GM12878 (cell line): ENCODE measurements around the gene MPPED1. TPM values are rescaled to one million over a fixed set of nuclear protein-coding genes. Genes with fewer than 3 reads are reported as not detected.

Source experiments
- JUND ChIP-seq: IDR thresholded peaks from 2 replicates; pipeline ENCODE4 v1.6.1; 2012; ENCODE audit warnings: low read depth, mild to moderate bottlenecking, low read length, improper control_type of control experiment, moderate library complexity
- NR2C2 ChIP-seq: IDR thresholded peaks from 2 replicates; pipeline ENCODE4 v1.6.1; 2011; ENCODE audit warnings: borderline replicate concordance, low read depth; ENCODE audit not compliant: control insufficient read depth, insufficient read length
- SMC3 ChIP-seq: IDR thresholded peaks from 2 replicates; pipeline ENCODE4 v1.6.1; 2011; ENCODE audit warnings: low read length, improper control_type of control experiment, borderline replicate concordance
- TARDBP ChIP-seq: IDR thresholded peaks from 2 replicates; pipeline ENCODE4 v1.6.1; 2016; ENCODE audit warnings: borderline replicate concordance
- TCF3 ChIP-seq: IDR thresholded peaks from 2 replicates; pipeline ENCODE4 v1.6.1; 2012; ENCODE audit warnings: low read depth, mild to moderate bottlenecking, low read length, borderline replicate concordance; ENCODE audit not compliant: insufficient read depth
- USF2 ChIP-seq: IDR thresholded peaks from 2 replicates; pipeline ENCODE4 v1.6.1; 2011; ENCODE audit warnings: low read depth, low read length, improper control_type of control experiment, borderline replicate concordance
- polyA plus RNA-seq, 11 experiments: library from polyadenylated mRNA; depleted of rRNA in 4 of 11; unstranded in 6 of 11; stranded (reverse) in 5 of 11; fragments of >200 nt; fragmentation: Nextera tagmentation in 4 of 11; fragmentation: Illumina TruSeq in 1 of 11; extraction: Ambion mirVana in 4 of 11; extraction: Trizol in 1 of 11; gene quantifications; 1 replicate in 1 of 11; 2 replicates in 10 of 11; pipeline versions ENCODE4 v1.2.1 to v1.2.3, GENCODE V29; 2011 to 2016; ENCODE audit warnings: inconsistent platforms in 2 of 11, missing spikeins in 2 of 11, low read depth in 1 of 11
- total RNA-seq, 4 experiments: library from RNA; depleted of rRNA in 3 of 4; stranded (reverse); fragments of >200 nt in 3 of 4; fragmentation: Illumina TruSeq in 1 of 4; extraction: Trizol in 1 of 4; gene quantifications; 2 replicates each; pipeline versions ENCODE4 v1.2.1 to v1.2.3, GENCODE V29; 2013 to 2021
- TF ChIP-seq, protein P1 (sequence below): fragments of 450-650 bp; IDR thresholded peaks from 2 replicates; pipeline ENCODE4 v1.6.1; 2017; ENCODE audit warnings: mild to moderate bottlenecking, moderate library complexity
- TF ChIP-seq, protein P2 (sequence below): IDR thresholded peaks from 2 replicates; pipeline ENCODE4 v1.6.1; 2012; ENCODE audit warnings: mild to moderate bottlenecking, low read depth, low read length

MPPED1 gene
- total and polyA plus RNA-seq, 10 of the 15 experiments (the other 5 are each of a cell fraction or from before 2014, with no cell fraction given) = 0.11 TPM; not detected in 9

DNA sequence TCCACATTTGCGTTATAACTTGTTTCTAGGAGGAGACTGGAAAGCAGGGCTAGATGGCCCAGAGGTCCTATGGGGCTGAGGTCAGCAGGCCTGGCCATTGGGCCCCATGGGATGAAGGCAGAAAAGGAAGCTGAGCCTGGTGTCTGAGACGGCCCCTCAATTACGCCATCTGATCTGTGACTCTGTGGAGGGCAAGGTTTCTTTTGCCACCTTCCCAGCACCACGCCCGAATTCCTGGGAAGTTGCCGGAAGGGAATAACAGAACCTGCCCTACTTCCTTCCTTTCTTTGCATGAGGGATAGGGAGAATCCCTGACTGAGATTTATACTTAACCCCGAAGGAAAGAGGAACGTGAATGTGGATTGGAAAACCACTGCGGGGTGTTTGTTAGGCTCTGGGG is 118.1 kb downstream of the MPPED1 start (continued):
- TF ChIP-seq USF2 (no peak), TCF3 (no peak), JUND (no peak), SMC3 (no peak), NR2C2 (no peak), TARDBP (no peak)
- TF ChIP-seq, protein P1, sequence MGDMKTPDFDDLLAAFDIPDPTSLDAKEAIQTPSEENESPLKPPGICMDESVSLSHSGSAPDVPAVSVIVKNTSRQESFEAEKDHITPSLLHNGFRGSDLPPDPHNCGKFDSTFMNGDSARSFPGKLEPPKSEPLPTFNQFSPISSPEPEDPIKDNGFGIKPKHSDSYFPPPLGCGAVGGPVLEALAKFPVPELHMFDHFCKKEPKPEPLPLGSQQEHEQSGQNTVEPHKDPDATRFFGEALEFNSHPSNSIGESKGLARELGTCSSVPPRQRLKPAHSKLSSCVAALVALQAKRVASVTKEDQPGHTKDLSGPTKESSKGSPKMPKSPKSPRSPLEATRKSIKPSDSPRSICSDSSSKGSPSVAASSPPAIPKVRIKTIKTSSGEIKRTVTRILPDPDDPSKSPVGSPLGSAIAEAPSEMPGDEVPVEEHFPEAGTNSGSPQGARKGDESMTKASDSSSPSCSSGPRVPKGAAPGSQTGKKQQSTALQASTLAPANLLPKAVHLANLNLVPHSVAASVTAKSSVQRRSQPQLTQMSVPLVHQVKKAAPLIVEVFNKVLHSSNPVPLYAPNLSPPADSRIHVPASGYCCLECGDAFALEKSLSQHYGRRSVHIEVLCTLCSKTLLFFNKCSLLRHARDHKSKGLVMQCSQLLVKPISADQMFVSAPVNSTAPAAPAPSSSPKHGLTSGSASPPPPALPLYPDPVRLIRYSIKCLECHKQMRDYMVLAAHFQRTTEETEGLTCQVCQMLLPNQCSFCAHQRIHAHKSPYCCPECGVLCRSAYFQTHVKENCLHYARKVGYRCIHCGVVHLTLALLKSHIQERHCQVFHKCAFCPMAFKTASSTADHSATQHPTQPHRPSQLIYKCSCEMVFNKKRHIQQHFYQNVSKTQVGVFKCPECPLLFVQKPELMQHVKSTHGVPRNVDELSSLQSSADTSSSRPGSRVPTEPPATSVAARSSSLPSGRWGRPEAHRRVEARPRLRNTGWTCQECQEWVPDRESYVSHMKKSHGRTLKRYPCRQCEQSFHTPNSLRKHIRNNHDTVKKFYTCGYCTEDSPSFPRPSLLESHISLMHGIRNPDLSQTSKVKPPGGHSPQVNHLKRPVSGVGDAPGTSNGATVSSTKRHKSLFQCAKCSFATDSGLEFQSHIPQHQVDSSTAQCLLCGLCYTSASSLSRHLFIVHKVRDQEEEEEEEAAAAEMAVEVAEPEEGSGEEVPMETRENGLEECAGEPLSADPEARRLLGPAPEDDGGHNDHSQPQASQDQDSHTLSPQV = no peak
- TF ChIP-seq, protein P2, sequence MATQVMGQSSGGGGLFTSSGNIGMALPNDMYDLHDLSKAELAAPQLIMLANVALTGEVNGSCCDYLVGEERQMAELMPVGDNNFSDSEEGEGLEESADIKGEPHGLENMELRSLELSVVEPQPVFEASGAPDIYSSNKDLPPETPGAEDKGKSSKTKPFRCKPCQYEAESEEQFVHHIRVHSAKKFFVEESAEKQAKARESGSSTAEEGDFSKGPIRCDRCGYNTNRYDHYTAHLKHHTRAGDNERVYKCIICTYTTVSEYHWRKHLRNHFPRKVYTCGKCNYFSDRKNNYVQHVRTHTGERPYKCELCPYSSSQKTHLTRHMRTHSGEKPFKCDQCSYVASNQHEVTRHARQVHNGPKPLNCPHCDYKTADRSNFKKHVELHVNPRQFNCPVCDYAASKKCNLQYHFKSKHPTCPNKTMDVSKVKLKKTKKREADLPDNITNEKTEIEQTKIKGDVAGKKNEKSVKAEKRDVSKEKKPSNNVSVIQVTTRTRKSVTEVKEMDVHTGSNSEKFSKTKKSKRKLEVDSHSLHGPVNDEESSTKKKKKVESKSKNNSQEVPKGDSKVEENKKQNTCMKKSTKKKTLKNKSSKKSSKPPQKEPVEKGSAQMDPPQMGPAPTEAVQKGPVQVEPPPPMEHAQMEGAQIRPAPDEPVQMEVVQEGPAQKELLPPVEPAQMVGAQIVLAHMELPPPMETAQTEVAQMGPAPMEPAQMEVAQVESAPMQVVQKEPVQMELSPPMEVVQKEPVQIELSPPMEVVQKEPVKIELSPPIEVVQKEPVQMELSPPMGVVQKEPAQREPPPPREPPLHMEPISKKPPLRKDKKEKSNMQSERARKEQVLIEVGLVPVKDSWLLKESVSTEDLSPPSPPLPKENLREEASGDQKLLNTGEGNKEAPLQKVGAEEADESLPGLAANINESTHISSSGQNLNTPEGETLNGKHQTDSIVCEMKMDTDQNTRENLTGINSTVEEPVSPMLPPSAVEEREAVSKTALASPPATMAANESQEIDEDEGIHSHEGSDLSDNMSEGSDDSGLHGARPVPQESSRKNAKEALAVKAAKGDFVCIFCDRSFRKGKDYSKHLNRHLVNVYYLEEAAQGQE = no peak
